Measurements from ENCODE around the gene SMARCD3. TPM values are rescaled to one million over a fixed set of nuclear protein-coding genes. Genes with fewer than 3 reads are reported as not detected.

The SMARCD3 gene
- total and polyA plus RNA-seq, 12 donors, result 77.7 to 175 (median 97.6) TPM

- intact Hi-C loops (cut with DNase I), result no loop called here
- H3K27me3 ChIP-seq, result peaks cover 0 to 48% (median 34%) of the 10 kb centered on the region in 7 donors
Observed at GRCh38 chr7:151279868-151280267, 31.4 kb upstream of the SMARCD3 start.

GRCh38 chr7:151278949-151279348 lies 30.5 kb upstream of the SMARCD3 start:
- no peaks in the 10 kb centered on the region for H3K9me3 ChIP-seq
- H3K27ac ChIP-seq, result no peak overlapping the region
- DNase-seq, result no peak

More at GRCh38 chr7:151279868-151280267, 31.4 kb upstream of the SMARCD3 start:
- 82 to 91% methylated on average over 5 of the region's 5 CpGs for WGBS, 2 donors
- TF ChIP-seq CTCF (IDR thresholded peaks at IDR 0.05), result no peak
- H3K9me3 ChIP-seq, result no peaks in the 10 kb centered on the region
- H3K27ac ChIP-seq, result no peak overlapping the region
- no peak for DNase-seq
- no peak for ATAC-seq
- H3K36me3 ChIP-seq, result no peaks in the 10 kb centered on the region
- H3K4me3 ChIP-seq, result no peak overlapping the region
- H3K4me1 ChIP-seq, result peaks cover 0 to 14% (median 6%) of the 10 kb centered on the region in 9 donors

GRCh38 chr7:151277631-151278030 lies 29.1 kb upstream of the SMARCD3 start:
- WGBS, 2 donors, result 64 to 66% methylated on average over 8 of the region's 8 CpGs
- intact Hi-C loops (cut with DNase I), result no loop called here
- Histone ChIP-seq H3K27ac (no peak overlapping the region), H3K36me3 (no peaks in the 10 kb centered on the region), H3K4me3 (peak overlapping the region in 2 of 10 donors; percentile 46 to 48), H3K9me3 (no peaks in the 10 kb centered on the region), H3K27me3 (peaks cover 0 to 31% (median 16%) of the 10 kb centered on the region in 7 donors), H3K4me1 (peaks cover 0 to 26% (median 6%) of the 10 kb centered on the region in 9 donors)
- DNase-seq (no peak), ATAC-seq (peak in 1 of 8 donors; percentile 4)
- no peak for TF ChIP-seq CTCF (IDR thresholded peaks at IDR 0.05)

More at GRCh38 chr7:151278949-151279348, 30.5 kb upstream of the SMARCD3 start:
- intact Hi-C loops (cut with DNase I), result no loop called here
- H3K4me1 ChIP-seq, result peaks cover 0 to 14% (median 6%) of the 10 kb centered on the region in 9 donors
- no peak for ATAC-seq
- no peaks in the 10 kb centered on the region for H3K36me3 ChIP-seq
- WGBS, 2 donors, result 88 to 92% methylated on average over 12 of the region's 12 CpGs
- no peak for TF ChIP-seq CTCF (IDR thresholded peaks at IDR 0.05)
- H3K4me3 ChIP-seq, result no peak overlapping the region
- peaks cover 0 to 43% (median 25%) of the 10 kb centered on the region in 7 donors for H3K27me3 ChIP-seq

- no peak for TF ChIP-seq CTCF (IDR thresholded peaks at IDR 0.05)
- intact Hi-C loops (cut with DNase I), result no loop called here
- Histone ChIP-seq H3K27me3 (peaks cover 0 to 24% (median 9%) of the 10 kb centered on the region in 7 donors), H3K4me1 (peaks cover 0 to 33% (median 8%) of the 10 kb centered on the region in 9 donors), H3K9me3 (no peaks in the 10 kb centered on the region), H3K36me3 (no peaks in the 10 kb centered on the region), H3K27ac (no peak overlapping the region), H3K4me3 (peak overlapping the region in 9 of 10 donors; percentile 33 to 55 (median 46))
- 4 to 5% methylated on average over 61 to 62 of the region's 63 CpGs for WGBS, 2 donors
- ATAC-seq (peak; percentile 42 to 85 (median 67)), DNase-seq (peak; percentile 42 to 51)
Observed at GRCh38 chr7:151276666-151277590, 28.4 kb upstream of the SMARCD3 start.

Measured in heart right ventricle (tissue), 16 donors.